Ishikawa (cell line): Measurements from ENCODE around the gene BPTF.

Source experiments
- CEBPB ChIP-seq: IDR thresholded peaks from 2 replicates; pipeline ENCODE4 v1.6.1; 2012
- CREB1 ChIP-seq: IDR thresholded peaks from 2 replicates; pipeline ENCODE4 v1.6.1; 2012; ENCODE audit warnings: low read depth
- EGR1 ChIP-seq: IDR thresholded peaks from 2 replicates; pipeline ENCODE4 v1.6.1; 2012
- EP300 ChIP-seq: IDR thresholded peaks from 2 replicates; pipeline ENCODE4 v1.6.1; 2012; ENCODE audit warnings: borderline replicate concordance
- FOXM1 ChIP-seq: IDR thresholded peaks from 2 replicates; pipeline ENCODE4 v1.6.1; 2012; ENCODE audit warnings: low read depth, borderline replicate concordance
- NFIC ChIP-seq: IDR thresholded peaks from 2 replicates; pipeline ENCODE4 v1.6.1; 2012
- RAD21 ChIP-seq: IDR thresholded peaks from 2 replicates; pipeline ENCODE4 v1.6.1; 2012; ENCODE audit warnings: low read depth
- TAF1 ChIP-seq: IDR thresholded peaks from 2 replicates; pipeline ENCODE4 v1.6.1; 2012; ENCODE audit warnings: low read depth, mild to moderate bottlenecking
- TCF12 ChIP-seq: IDR thresholded peaks from 2 replicates; pipeline ENCODE4 v1.6.1; 2012; ENCODE audit warnings: low read depth
- TEAD4 ChIP-seq: IDR thresholded peaks from 2 replicates; pipeline ENCODE4 v1.6.1; 2012
- USF1 ChIP-seq: IDR thresholded peaks from 2 replicates; pipeline ENCODE4 v1.6.1; 2012
- YY1 ChIP-seq: IDR thresholded peaks from 2 replicates; pipeline ENCODE4 v1.6.1; 2012; ENCODE audit warnings: low read depth
- ZBTB7A ChIP-seq: IDR thresholded peaks from 2 replicates; pipeline ENCODE4 v1.6.1; 2012; ENCODE audit warnings: low read depth
- TF ChIP-seq, protein P1 (sequence below): IDR thresholded peaks from 2 replicates; pipeline ENCODE4 v1.6.1; 2012; ENCODE audit warnings: low read depth, mild to moderate bottlenecking
- TF ChIP-seq, protein P2 (sequence below): IDR thresholded peaks from 2 replicates; pipeline ENCODE4 v1.6.1; 2012

The BPTF gene

GRCh38 chr17:67947325-67947813 lies 122.1 kb downstream of the BPTF start:
- TF ChIP-seq YY1: no peak
- TF ChIP-seq USF1: no peak
- TF ChIP-seq, protein P1, sequence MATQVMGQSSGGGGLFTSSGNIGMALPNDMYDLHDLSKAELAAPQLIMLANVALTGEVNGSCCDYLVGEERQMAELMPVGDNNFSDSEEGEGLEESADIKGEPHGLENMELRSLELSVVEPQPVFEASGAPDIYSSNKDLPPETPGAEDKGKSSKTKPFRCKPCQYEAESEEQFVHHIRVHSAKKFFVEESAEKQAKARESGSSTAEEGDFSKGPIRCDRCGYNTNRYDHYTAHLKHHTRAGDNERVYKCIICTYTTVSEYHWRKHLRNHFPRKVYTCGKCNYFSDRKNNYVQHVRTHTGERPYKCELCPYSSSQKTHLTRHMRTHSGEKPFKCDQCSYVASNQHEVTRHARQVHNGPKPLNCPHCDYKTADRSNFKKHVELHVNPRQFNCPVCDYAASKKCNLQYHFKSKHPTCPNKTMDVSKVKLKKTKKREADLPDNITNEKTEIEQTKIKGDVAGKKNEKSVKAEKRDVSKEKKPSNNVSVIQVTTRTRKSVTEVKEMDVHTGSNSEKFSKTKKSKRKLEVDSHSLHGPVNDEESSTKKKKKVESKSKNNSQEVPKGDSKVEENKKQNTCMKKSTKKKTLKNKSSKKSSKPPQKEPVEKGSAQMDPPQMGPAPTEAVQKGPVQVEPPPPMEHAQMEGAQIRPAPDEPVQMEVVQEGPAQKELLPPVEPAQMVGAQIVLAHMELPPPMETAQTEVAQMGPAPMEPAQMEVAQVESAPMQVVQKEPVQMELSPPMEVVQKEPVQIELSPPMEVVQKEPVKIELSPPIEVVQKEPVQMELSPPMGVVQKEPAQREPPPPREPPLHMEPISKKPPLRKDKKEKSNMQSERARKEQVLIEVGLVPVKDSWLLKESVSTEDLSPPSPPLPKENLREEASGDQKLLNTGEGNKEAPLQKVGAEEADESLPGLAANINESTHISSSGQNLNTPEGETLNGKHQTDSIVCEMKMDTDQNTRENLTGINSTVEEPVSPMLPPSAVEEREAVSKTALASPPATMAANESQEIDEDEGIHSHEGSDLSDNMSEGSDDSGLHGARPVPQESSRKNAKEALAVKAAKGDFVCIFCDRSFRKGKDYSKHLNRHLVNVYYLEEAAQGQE: no peak

DNA sequence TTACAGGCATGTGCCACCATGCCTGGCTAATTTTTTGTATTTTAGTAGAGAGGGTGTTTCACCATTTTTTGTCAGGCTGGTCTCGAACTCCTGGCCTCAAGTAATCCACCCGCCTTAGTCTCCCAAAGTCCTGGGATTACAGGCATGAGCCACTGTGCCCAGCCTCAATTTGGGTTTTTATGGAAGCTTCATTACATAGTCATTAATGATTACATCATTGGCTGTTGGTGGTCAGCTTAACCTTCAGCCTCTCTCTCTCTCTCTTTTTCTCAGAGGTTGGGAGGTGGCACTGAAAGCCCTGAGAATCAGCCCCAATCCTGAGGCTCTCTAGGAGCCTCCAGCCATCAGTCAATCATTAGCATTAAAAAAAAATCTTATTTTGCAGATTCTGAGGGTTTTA lies 125.6 kb downstream of the BPTF start:
- TF ChIP-seq FOXM1: no peak
- no peak for TF ChIP-seq TEAD4
- no peak for TF ChIP-seq RAD21
- no peak for TF ChIP-seq EGR1
- no peak for TF ChIP-seq NFIC
- TF ChIP-seq ZBTB7A: no peak
- TF ChIP-seq, protein P2, sequence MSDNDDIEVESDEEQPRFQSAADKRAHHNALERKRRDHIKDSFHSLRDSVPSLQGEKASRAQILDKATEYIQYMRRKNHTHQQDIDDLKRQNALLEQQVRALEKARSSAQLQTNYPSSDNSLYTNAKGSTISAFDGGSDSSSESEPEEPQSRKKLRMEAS: no peak

DNA sequence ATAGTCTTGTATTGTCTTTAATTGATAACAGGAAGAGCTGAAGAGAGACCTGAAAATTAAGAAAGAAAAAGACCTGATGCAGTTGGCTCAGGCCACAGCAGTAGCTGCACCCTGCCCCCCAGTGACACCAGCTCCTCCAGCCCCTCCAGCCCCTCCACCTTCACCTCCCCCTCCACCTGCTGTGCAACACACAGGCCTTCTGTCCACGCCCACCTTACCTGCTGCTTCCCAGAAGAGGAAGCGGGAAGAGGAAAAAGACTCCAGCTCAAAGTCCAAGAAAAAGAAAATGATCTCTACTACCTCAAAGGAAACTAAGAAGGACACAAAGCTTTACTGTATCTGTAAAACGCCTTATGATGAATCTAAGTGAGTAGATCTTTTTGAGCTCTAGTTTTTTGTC lies 134.2 kb downstream of the BPTF start:
- TF ChIP-seq TCF12 (no peak), CEBPB (no peak), EGR1 (no peak), YY1 (no peak), TEAD4 (no peak), FOXM1 (no peak), NFIC (no peak), RAD21 (no peak), TAF1 (no peak), EP300 (no peak), USF1 (no peak), ZBTB7A (no peak), CREB1 (no peak)

GRCh38 chr17:67963145-67963572 lies 137.9 kb downstream of the BPTF start:
- TF ChIP-seq RAD21: peak; percentile 48

GRCh38 chr17:67970783-67971182 lies 145.5 kb downstream of the BPTF start:
- TF ChIP-seq, protein P2: no peak
- TF ChIP-seq USF1: no peak
- TF ChIP-seq FOXM1: no peak
- no peak for TF ChIP-seq CREB1
- TF ChIP-seq YY1: no peak
- no peak for TF ChIP-seq TCF12
- no peak for TF ChIP-seq TAF1
- TF ChIP-seq, protein P1: no peak
- TF ChIP-seq TEAD4: no peak
- TF ChIP-seq ZBTB7A: no peak
- TF ChIP-seq CEBPB: no peak
- no peak for TF ChIP-seq EP300

DNA sequence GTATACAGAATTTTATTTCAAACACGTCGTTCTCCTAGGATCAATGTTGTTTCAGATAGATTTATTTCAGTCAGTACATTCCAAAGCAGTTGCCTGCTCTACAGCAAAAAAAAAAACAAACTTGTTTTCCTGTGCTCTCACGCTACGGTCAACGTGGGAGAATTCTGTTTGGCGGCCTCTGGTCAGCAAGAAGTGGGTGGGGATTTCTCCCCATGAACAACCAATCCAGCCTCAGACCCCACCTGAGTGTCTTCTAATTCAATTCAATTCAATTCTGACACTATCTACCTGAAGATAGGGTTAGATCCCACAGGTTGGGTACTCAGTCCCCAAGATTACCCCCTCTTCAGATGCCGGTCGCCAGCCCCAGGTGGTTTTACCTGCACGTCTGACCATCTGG lies 148.9 kb downstream of the BPTF start:
- TF ChIP-seq, protein P2: no peak
- TF ChIP-seq USF1 (no peak), CEBPB (no peak), TEAD4 (no peak), CREB1 (no peak), FOXM1 (no peak), EGR1 (no peak), RAD21 (no peak), YY1 (no peak), ZBTB7A (no peak), TCF12 (no peak), EP300 (no peak), TAF1 (no peak)
